Fibroblast of skin of left quadriceps (primary cell): ENCODE measurements around the gene GRID1.
"Not testable (repeated sequence)": the region's sequence is repeated elsewhere in the genome, so short reads cannot be mapped to it uniquely, and the experiment has no call there.

Source experiments
- DNase-seq, 2 experiments: peaks; one replicate each; pipeline ENCODE4 v3.0.0-alpha.2; 2013; ENCODE audit warnings: low read depth in 2 of 2

GRID1 gene

GRCh38 chr10:86042161-86042560 is 324.4 kb downstream of the GRID1 start:
- no peak for DNase-seq

- DNase-seq = no peak
These were observed 325.5 kb downstream of the GRID1 start for GRCh38 chr10:86041116-86041515.

- DNase-seq = no peak
These were observed 328.2 kb downstream of the GRID1 start for GRCh38 chr10:86038371-86038770.

- no peak for DNase-seq
These were observed 329.5 kb downstream of the GRID1 start for GRCh38 chr10:86037096-86037495.

- DNase-seq = no peak
These were observed 330.1 kb downstream of the GRID1 start for GRCh38 chr10:86036544-86036831.

GRCh38 chr10:86035791-86036543 is 330.6 kb downstream of the GRID1 start:
- DNase-seq = no peak

GRCh38 chr10:86034710-86035109 is 331.9 kb downstream of the GRID1 start:
- no peak for DNase-seq

GRCh38 chr10:86033581-86033980 is 333.0 kb downstream of the GRID1 start:
- DNase-seq = no peak

GRCh38 chr10:86032087-86032486 is 334.5 kb downstream of the GRID1 start:
- not testable (repeated sequence) for DNase-seq

GRCh38 chr10:86030312-86030711 is 336.3 kb downstream of the GRID1 start:
- DNase-seq = no peak

- no peak for DNase-seq
These were observed 339.2 kb downstream of the GRID1 start for GRCh38 chr10:86027346-86027745.

- DNase-seq = no peak
These were observed 341.1 kb downstream of the GRID1 start for GRCh38 chr10:86025509-86025908.

- DNase-seq = no peak
These were observed 342.1 kb downstream of the GRID1 start for GRCh38 chr10:86024281-86025041.

GRCh38 chr10:86023931-86024280 is 342.7 kb downstream of the GRID1 start:
- DNase-seq = no peak

- DNase-seq = no peak
These were observed 343.3 kb downstream of the GRID1 start for GRCh38 chr10:86023336-86023735.

- DNase-seq = no peak
These were observed 343.7 kb downstream of the GRID1 start for GRCh38 chr10:86022906-86023305.

GRCh38 chr10:86020134-86020533 is 346.5 kb downstream of the GRID1 start:
- no peak for DNase-seq

- DNase-seq = no peak
These were observed 347.5 kb downstream of the GRID1 start for GRCh38 chr10:86019141-86019540.

- DNase-seq = no peak
These were observed 347.9 kb downstream of the GRID1 start for GRCh38 chr10:86018735-86019058.

GRCh38 chr10:86017841-86018734 is 348.5 kb downstream of the GRID1 start:
- no peak for DNase-seq

GRCh38 chr10:86013568-86013967 is 353.0 kb downstream of the GRID1 start:
- no peak for DNase-seq

GRCh38 chr10:86007171-86007570 is 359.4 kb downstream of the GRID1 start:
- DNase-seq = no peak

- no peak for DNase-seq
These were observed 362.3 kb downstream of the GRID1 start for GRCh38 chr10:86004337-86004736.
